NCI-H2081 treated with DMSO at 0.1 percent for 48 hours (cell line): Measurements from ENCODE around the gene MLYCD.
"Not testable (repeated sequence)": the region's sequence is repeated elsewhere in the genome, so short reads cannot be mapped to it uniquely, and the experiment has no call there.

Experiments used
- DNase-seq: peaks from one replicate; lab custom pipeline; 2025; lab: John Stamatoyannopoulos, UW

The MLYCD gene

DNA sequence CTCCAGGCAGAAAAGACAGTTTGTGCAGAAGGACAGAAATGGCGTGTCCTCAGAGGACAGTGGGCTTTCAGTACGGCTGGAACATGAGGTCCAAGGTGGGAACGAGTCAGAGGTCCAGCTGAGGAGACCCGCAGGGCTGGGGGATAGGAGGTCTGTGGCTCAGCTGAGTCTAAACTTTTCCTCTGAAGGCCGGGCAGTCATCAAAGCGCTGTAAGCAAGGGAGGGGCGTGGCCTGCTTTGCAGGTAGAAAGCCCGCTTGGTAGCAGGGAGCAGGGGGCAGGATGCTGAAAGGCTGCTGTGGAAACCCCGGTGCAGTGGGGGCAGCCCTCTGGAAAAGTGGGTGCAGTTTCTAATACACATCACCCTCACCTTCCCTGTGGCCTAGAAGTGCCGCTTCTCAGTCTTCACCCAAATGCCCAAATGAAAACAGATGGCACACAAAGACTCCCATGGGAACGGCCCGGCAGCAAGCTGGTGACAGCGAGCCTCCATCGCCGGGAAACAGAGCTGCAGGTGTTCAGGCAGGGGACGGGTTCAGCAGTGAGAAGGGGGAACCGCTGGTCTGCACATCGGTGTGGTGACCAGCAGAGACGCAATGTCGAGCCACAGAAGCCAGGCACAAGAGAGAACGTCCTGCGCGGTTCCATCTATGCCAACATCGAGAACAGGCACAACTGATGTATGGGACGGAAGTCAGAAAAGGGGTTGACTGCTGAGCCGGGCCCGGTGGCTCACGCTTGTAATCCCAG lies 41.9 kb downstream of the MLYCD start:
- DNase-seq: no peak

DNA sequence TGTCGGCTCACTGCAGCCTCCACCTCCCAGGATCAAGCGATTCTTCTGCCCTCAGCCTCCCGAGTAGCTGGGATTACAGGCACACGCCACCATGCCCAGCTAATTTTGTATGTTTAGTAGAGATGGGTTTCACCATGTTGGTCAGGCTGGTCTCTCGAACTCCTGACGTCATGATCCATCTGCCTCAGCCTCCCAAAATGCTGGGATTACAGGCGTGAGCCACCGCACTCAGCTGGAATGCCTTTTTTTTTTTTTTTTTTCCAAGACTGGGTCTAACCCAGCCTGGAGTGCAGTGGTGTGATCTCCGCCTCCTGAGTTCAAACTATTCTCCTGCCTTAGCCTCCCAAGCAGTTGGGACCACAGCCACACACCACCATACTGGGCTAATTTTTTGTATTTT lies 42.6 kb downstream of the MLYCD start:
- not testable (repeated sequence) for DNase-seq

DNA sequence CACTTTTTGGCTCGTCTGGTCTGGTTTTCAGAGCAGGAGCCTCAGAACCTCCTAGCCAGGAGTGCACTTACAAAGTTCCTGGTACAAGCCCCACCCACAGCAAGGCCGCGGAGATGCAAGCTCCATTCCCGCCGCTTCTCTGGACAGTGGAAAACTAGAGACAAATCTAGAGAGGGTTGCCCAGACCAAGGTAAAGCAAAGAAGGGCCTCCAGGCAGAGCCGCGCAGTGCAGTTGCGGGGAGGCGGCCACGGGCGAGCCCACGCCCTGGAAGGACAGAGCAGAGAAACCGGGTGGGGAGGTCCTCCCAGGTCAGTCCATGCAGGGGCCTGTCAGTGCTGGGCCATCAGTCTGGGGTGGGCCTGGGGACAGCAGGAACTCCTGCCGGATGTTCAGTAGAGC lies 43.2 kb downstream of the MLYCD start:
- DNase-seq: no peak

DNA sequence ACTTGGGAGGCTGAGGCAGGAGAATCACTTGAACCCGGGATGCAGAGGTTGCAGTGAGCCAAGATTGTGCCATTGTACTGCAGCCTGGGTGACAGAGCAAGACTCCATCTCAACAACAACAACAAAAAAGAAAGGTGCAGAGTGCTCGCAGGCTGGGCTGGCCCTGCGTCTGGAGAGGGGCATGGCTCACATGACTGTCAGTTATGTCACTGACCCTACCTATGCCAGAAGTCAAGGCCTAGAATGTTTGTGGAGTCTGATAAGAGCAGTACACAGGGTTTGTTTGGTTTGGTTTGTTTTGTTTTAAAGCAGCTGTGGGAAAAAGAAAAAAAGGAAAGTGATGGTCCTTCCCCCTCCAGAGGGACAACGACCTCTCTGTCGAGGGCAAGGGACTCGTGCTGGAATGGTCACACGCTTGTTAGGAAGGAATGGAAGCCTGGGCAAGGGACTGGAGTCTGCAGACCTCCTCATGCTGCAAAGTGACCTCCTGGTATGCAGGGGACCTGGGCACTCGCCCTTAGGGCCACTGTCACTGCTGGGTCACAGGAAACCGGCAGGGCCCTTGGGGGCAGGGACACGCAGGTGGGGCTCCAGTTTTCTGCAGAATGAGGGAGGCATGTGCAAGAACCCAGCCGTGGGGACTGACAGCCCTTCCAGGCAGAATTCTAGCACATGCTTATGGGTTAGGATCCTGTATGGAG lies 44.0 kb downstream of the MLYCD start:
- DNase-seq: no peak

DNA sequence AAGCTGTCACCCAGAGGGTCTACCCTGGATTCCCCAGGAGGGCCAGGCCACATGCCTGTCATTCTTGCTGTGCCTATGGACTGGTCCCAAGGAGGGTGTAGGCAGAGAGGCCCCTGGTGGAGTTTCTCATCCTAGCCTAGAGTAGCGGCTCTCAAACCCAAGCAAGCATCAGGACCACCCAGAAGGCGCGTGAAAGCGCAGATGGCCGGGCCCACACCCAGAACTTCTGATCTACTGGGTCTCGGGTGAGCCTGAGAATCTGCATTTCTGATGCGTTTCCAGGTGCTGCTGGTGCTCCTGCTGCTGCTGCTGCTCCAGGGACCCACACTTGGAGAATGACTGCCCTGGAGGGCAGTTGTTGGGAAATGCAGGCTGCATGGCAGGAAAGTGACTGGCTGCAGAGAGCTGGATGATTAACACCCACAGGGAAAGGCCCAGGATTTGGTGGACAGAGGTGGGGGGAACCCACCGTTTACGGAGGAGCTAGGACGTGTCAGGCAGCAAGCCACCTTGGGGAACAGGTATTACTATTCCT lies 44.7 kb downstream of the MLYCD start:
- DNase-seq: no peak

DNA sequence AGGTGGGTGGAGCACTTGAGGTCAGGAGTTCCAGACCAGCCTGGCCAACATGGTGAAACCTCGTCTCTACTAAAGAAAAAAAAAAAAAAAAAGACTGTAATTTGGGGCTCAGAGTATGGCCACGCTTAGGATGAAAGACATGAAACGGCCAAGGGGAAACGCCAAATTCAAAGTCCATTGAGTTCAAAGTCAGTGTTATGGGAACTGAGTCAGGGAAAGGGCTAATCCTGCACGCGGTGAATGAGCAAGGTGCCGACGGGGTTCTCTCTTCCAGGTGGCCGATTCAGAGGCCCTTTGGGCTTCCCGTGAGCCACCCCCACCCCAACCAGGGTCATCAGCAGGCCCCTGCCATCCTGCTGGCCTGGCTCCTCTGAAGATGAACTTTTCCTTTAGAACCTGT lies 46.7 kb downstream of the MLYCD start:
- no peak for DNase-seq

DNA sequence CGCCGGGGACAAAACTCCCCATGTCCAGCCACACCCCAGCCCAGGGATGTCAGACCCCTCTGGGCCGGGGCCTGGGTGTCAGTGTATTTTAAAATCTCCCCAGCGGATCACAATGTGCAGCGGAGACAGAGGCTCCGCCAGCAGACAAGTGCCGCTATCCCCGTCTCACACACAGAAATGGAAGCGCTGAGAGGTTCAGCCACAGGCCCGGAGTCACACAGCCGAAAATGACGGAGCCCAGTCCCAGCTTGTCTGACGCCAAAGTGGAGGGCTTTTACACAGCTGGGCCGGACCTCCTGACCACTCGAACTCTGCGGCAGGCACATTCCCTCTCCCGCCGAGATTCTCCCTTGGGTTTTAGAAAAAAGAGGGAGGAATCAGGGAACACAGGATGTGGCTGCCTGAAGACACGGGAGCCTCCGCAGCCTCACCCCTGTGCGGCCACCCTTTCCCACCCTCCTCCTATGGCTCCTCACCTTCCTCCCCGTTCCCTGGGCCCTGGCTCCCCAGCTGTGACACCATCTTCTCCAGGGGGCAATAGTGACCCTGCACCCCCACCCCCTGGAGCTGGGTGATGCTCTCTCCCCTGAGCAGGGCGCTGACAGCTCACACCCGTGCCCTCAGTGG lies 47.4 kb downstream of the MLYCD start:
- DNase-seq: no peak

DNA sequence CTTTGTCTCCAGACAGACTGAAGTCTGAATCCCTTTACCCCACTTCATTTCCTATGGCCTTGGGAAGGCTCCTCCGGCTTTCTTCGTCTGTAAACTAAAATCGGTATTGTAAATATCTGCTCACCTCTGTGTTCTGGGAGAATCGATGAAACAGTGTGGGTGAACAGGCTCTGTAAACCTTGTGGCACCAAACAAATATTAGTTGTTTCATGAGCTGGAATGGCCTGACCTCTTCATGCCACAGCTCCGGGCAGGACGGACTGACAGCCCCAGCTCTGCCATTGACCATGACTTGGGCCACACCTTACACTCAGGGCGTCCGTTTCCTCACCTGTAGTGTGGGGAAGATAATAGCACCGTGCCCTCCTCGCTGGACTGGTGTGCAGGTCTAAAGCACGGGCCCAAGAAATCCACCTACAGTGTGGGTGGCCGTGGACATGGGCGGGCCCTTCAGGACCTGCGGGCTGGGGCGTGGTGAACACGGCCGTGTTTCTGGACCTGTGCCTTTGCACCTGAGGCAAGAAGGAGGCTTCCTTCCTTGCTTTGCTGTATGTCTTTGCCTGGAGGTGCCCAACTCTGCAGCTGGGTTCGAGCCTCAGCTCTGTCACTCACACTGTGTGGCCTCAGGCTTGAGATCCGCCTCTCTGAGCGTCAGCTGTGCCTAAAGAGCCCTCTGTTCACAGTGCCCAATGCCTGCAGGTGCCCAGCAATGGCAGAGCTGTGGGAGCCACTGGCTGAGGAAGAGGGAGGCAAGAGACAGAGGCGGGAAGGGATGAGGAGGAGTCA lies 48.1 kb downstream of the MLYCD start:
- DNase-seq: no peak

DNA sequence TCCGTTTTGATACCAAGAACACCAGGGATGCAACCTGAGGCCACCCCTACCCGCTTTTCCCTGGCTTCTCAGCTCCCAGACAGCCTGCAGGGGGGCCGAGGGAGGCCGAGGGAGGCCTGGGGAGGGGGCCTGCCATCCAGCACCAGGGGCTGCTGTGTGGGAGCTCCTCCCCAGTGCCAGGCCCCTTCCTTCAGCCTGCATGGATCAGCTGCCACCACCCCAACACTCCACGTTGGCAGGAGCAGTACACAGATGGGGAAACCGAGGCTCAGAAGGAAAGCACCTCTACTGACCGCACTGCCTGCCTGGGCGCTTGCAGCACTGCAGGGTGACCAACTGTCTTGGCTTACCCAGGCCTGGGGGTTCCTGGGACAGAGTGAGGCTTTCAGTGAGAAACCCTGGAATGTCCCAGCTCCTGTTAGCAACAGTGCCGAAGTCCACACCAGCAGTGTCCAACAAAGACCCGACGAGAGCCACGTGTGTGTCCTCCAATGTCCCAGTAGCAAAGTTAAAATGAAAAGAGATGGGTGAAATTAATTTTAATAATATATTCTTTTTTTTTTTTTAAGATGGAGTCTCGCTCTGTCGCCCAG lies 48.8 kb downstream of the MLYCD start:
- no peak for DNase-seq

DNA sequence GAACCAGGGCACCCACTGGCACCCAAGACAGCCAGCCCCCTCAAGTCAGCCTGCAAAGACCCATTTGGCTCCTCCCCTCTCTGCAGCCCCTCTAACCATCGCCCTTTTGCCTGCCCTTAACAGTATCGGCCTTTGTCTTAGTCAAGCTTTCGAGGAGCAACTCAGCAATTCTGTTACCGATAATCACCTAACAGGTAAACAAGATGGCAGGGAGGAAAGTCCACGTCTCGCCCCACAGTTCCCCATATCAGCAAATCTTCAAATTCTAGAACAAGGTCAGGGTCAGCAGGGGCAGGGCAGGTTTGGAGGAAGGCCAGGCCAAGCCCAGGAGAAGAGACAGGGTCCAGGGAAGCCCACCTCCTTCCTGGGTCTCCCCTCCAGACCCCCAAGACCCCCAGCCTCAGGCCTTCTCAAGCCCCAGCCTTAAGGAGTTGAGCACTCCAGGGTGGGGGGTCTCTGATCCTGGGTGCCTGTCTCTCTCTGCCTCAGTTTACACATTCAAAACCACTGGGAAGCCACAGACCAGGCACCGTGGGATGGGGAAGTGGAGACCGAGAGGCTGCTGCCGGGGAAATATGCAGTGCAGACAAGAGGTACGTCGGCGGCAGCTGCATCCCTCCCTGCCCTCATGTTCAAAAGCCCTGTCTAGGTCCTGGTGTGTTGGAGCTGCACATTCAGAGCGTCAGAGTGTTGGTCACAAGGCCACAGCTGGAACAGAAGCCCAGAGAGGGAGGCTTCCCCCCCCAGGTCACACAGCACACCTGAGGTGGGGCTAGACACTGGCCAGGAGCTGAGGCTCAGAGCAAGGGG lies 50.2 kb downstream of the MLYCD start:
- DNase-seq: no peak

DNA sequence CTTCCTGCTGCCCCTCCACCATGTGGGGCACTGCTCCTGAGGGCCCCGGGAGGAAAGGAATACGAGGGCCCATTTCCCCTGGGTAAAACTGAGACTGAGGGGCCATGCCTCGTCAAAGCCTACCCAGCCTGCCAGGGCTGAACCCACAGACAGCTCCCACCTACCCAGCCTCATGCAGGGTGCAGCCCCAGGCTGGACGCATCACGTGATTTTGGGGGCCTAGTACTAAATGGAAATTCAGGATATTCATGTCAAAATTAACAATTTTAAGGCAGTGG lies 50.7 kb downstream of the MLYCD start:
- no peak for DNase-seq

DNA sequence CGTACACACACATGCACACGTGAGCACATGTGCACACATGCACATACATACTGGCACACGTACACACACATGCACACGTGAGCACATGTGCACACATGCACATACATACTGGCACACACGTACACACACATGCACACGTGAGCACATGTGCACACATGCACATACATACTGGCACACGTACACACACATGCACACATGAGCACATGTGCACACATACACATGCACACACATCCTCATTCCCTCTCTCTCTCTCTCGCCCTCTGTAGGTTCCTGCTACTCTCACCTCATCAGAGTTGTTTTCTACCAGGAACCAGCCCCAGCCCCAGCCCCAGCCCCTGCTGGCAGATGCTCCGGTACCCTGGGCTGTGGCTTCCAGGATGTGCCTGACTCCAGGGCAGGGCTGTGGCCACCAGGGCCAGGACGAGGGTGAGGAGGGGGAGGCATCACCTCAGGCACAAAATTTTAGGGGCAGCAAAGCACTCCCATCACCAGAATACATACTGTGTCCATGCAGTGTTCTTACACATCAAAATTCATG lies 52.0 kb downstream of the MLYCD start:
- DNase-seq: not testable (repeated sequence)

DNA sequence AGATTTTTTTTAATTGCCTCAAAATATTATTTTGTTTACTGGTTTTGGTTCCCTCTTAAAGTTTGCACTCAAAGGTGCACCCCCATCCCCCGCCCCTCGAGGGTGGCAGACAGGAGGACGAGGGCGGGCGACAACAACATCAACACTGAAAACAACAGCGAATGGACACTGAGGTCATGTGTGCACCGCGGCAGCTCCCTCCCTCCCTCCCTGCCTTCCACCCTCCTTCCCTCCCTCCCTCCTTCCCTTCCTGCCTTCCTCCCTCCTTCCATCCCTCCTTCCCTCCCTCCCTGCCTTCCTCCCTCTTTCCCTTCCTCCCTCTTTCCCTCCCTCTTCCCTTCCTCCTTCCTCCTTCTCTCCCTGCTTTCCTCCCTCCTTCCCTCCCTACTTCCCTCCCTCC lies 52.6 kb downstream of the MLYCD start:
- DNase-seq: no peak

DNA sequence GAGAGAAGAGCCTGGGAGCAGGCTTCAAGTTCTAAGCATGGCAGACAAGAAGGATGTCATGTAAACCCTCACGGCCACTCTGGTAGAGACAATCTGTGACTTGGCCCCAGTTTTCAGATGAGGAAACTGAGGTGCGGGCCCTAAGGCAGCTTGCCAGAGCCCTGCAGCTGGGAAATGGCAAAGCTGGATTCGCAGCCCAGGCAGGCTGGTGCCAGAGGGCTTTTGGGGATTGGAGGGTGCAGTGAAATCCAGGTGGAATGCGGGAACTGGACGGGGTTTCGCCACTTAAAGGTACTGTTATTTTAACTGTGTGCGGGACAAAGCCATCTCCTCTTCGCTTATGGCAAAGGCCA lies 53.6 kb downstream of the MLYCD start:
- no peak for DNase-seq

DNA sequence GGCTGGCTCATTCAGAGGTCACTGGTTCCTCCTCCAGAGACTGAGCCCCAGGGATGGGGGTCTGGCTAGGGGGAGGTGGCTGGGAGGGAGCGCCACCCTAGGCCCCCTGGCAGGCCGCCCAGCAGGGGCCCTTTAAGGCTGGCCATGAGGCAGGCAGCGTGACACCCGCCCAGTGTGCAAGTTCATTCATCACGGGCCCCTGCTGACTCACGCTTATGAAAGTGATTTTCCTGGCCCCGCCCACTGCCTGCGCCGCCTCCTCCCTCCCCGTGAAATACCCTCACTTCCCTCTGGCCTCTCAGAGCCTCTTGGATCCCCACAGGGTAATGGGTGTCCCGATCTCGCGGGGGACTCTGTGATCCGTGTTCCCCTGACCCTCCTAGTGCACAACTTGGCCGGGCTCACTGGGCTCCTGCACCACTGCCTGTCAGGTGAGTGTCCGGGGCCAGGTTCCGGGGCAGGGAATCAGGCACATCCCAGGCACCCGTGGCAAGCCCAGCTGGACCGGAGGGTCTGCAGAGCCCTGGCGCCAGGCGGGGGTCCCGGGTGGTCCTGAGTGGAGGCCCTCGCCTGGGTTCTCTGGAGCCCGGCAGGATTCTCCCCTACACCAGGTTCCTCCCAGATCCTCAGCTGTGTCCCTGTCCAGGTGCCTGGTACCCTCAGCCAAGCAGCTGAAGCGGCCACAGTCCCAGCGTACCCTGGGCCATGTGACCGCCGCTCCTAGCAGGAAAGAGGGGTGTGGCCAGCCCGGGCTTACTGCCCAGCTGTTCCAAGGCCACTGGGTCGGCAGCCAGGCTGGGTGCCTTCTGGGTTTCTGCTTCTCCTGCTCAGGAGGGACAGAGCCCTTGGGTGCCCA lies 54.3 kb downstream of the MLYCD start, which contains the start of gene OSGIN1:
Gene OSGIN1, plus strand, starts transcription at position 301 of the 856 bp plus-strand sequence. CDS start 4,432 bp downstream, outside the sequence.
- no peak for DNase-seq

DNA sequence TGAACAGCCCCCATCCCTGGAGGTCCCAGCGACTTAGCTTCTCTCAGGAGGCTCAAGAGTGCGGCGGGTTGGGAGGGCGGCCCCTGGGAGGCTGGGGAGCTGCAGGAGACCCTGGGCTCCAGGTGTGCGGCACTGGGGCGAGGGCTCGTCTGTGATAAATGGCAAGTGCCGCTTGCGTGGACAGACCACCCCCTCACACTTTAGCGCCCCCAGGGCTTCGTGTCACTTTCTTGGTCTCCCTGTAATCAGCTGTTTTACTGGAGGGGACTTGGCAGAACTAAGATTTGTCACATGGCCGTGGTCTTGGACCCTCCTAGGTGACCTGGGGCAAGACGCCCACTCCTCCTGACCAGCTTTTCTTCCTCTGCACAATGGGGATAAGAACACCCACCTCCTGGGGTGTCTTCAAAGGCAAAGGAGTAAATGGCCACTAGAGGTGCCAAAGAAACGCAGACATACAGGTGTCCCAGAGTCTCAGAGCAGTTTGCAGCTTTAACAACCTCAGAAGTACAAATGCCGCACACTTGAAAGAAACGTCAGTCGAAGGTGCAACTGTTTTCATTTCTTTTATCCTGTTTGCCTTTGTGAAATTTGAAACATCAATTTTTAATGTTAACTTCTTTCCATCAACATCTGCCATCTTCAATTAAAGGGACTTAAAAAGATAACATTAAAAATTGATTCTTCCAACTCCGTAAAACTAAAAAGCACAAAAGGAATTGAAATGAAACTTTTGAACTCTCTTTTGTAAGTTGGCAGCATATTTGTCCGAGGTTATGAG lies 55.1 kb downstream of the MLYCD start:
- DNase-seq: no peak

DNA sequence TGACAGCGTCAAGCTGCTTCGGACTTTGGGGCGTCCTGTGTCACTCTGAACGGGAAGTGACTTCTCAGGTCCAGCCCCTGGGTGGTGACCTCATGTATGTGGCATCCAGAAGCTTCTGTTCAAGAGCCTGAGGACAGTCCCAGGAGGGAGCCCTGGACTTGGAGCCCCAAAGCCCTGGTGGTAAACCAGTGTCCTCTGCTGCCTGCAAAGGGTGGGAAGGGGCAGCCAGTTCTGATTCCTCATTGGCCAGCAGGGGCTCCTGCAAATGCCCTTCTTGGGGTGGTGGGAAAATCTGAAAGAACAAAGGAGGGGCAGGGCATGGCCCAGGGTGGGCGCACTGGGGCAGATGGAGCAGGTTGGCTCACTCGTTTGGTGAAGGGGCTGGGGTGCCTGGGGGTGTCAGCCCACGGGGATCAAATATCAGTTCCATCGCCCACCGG lies 55.7 kb downstream of the MLYCD start:
- no peak for DNase-seq

DNA sequence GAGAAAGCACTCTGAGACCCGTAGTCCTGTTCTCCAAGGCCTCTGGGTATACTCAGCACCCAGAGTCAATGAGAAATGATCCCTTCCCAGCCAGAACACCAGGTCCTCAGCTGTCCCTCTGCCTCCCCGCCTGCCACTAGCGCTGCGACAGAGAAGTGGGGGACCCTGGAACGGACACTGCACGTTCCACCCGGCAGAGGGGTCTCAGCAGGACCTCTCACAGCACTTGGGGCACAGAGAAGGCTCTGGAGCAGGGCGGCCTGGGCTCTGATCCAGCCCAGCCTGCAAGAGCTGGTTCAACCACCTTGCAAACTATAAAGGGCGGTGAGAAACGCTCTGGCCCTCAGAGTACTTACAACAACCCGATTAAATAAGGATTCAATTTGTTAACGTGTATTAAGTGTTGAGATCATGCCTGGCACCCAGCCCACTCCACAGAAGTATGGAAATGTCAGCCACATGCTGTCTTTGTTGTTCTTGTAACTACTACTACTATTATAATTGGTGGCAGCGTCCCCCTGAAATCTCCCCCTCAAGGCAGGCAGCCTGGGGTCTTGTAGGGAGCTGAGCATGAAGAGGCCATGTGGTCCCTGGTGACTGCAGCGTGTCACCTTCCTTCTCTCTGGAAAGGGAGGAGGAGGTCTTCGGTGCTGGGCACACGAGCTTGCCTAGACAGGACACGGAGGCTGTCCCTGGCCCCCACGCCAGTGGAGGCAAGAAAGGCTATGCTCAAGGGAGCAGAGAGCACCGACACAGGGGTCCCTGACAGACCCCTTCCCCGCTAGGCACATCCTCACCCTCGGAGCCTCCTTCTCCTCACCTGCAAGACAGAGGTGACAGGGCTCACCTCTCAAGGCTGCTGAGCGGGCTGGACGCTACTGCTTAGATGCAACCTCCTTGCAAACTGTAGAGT lies 56.6 kb downstream of the MLYCD start:
- no peak for DNase-seq
